Measurements from ENCODE around the gene BRMS1.

GRCh38 chr11:66318600-66318970 is 26.3 kb downstream of the BRMS1 start:
- no peak for TF ChIP-seq GATA2 (IDR thresholded peaks at IDR 0.05; ENCODE audit: low read depth, low read length)
- no peak for TF ChIP-seq GATA3 (IDR thresholded peaks at IDR 0.05; ENCODE audit: low read depth, low read length)
